LHCN-M2 (cell line): Measurements from ENCODE around the gene PRKCH. TPM values are rescaled to one million over a fixed set of nuclear protein-coding genes. Genes with fewer than 3 reads are reported as not detected.

Experiments used
- DNase-seq: peaks from one replicate; pipeline ENCODE4 v3.0.0-alpha.2; 2012; ENCODE audit warnings: low read depth
- total RNA-seq: library from RNA; depleted of rRNA; stranded (reverse); fragments of >200 nt; gene quantifications from 2 replicates; pipeline ENCODE4 v1.2.3, GENCODE V29; 2014; rRNA removed

PRKCH gene
- total RNA-seq, 1 experiment from 2014 or later, result 13.8 TPM

- DNase-seq, result no peak
Observed at GRCh38 chr14:61581340-61581739, 260.0 kb downstream of the PRKCH start.

- DNase-seq, result peak; percentile 68
Observed at GRCh38 chr14:61581955-61582615, 260.7 kb downstream of the PRKCH start.

- DNase-seq, result peak; percentile 69
Observed at GRCh38 chr14:61582815-61583214, 261.4 kb downstream of the PRKCH start.

- peak; percentile 89 for DNase-seq
Observed at GRCh38 chr14:61584331-61584741, 263.0 kb downstream of the PRKCH start.

- peak; percentile 80 for DNase-seq
Observed at GRCh38 chr14:61585598-61586543, 264.5 kb downstream of the PRKCH start.

GRCh38 chr14:61586544-61587055 lies 265.2 kb downstream of the PRKCH start:
- peak; percentile 92 for DNase-seq

GRCh38 chr14:61587081-61587713 lies 265.8 kb downstream of the PRKCH start:
- DNase-seq, result no peak

- DNase-seq, result peak; percentile 81
Observed at GRCh38 chr14:61588419-61588901, 267.1 kb downstream of the PRKCH start.

GRCh38 chr14:61589691-61590581 lies 268.6 kb downstream of the PRKCH start:
- DNase-seq, result no peak

- DNase-seq, result no peak
Observed at GRCh38 chr14:61591862-61592261, 270.5 kb downstream of the PRKCH start.

GRCh38 chr14:61593330-61593729 lies 272.0 kb downstream of the PRKCH start:
- no peak for DNase-seq

GRCh38 chr14:61596990-61597389 lies 275.6 kb downstream of the PRKCH start:
- peak; percentile 70 for DNase-seq

GRCh38 chr14:61598980-61599379 lies 277.6 kb downstream of the PRKCH start:
- DNase-seq, result peak; percentile 74

- DNase-seq, result no peak
Observed at GRCh38 chr14:61599942-61600341, 278.6 kb downstream of the PRKCH start.

Other genes with a start within 250 kb of the PRKCH start
- under 0.01 and 0.06 TPM in 2 replicates for gene TMEM30B, start 40.2 kb upstream of the PRKCH start, total RNA-seq